ENCODE data around the gene SPARC. TPM values are rescaled to one million over a fixed set of nuclear protein-coding genes. Genes with fewer than 3 reads are reported as not detected.

The SPARC gene
- total RNA-seq, 1 experiment from 2014 or later, result 320 TPM

DNA sequence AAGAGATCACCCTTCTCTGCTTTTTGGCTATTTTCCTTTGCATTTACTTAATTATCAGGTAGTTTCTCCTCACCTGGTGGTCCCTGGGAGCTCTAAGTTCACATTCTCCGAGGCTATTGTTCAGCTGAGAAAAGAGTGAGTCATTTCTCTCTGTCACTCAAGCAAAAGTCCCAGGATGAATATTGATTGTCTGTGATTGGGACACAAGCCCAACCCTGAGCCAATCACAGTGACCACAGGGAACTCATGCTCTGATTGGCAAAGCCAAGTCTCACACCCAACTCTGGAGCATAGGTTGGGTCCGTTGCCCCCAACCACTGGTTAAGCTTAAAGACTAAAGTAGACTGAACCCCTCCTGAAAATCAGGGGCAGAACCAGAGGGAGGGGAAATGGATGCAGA lies 67.8 kb downstream of the SPARC start:
- no peak overlapping the region for H3T11ph ChIP-seq (ENCODE audit: low read length)
- H3K56ac ChIP-seq (ENCODE audit: insufficient read length, low read depth, low read length), result no peak overlapping the region
- no peaks in the 10 kb centered on the region for H4K20me1 ChIP-seq (ENCODE audit: control insufficient read depth, insufficient read depth, insufficient read length)
- no peaks in the 10 kb centered on the region for H3K27me3 ChIP-seq (ENCODE audit: insufficient read depth, low read length)
- H3K9ac ChIP-seq (ENCODE audit: extremely low read depth, insufficient read length, low read length), result no peak overlapping the region
- H2AFZ ChIP-seq (ENCODE audit: low read length), result no peak overlapping the region
- H3K79me2 ChIP-seq (ENCODE audit: insufficient read depth, low read length), result no peaks in the 10 kb centered on the region
- peaks cover 52 to 55% of the 10 kb centered on the region in 2 experiments for H3K4me1 Mint-ChIP-seq
- TF ChIP-seq, protein P1, sequence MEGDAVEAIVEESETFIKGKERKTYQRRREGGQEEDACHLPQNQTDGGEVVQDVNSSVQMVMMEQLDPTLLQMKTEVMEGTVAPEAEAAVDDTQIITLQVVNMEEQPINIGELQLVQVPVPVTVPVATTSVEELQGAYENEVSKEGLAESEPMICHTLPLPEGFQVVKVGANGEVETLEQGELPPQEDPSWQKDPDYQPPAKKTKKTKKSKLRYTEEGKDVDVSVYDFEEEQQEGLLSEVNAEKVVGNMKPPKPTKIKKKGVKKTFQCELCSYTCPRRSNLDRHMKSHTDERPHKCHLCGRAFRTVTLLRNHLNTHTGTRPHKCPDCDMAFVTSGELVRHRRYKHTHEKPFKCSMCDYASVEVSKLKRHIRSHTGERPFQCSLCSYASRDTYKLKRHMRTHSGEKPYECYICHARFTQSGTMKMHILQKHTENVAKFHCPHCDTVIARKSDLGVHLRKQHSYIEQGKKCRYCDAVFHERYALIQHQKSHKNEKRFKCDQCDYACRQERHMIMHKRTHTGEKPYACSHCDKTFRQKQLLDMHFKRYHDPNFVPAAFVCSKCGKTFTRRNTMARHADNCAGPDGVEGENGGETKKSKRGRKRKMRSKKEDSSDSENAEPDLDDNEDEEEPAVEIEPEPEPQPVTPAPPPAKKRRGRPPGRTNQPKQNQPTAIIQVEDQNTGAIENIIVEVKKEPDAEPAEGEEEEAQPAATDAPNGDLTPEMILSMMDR (conservative IDR thresholded peaks at IDR 0.05), result no peak
- H3K4me1 ChIP-seq (ENCODE audit: insufficient read depth, low read length), result peaks cover 9% of the 10 kb centered on the region; the same call in 1 of the 2 replicates
- H2BK15ac ChIP-seq (ENCODE audit: low read depth, low read length), result no peak overlapping the region
- no peak overlapping the region for H4K5ac ChIP-seq (ENCODE audit: insufficient read length, low read depth, low read length)
- no peaks in the 10 kb centered on the region for H3K79me1 ChIP-seq (ENCODE audit: insufficient read depth, low read depth, low read length, poor library complexity, severe bottlenecking)
- H3K4me3 Mint-ChIP-seq, result no peak overlapping the region
- no peak overlapping the region for H2AK5ac ChIP-seq (ENCODE audit: insufficient read length, low read length)
- H2BK20ac ChIP-seq (ENCODE audit: low read depth, low read length, poor library complexity, severe bottlenecking), result no peak overlapping the region
- no peak overlapping the region for H3K23ac ChIP-seq (ENCODE audit: insufficient read length, low read depth, low read length)
- WGBS (ENCODE audit: extremely low coverage, insufficient read length, low lambda C conversion rate), result no CpG with 5 or more reads among the region's 2 CpGs
- H3K4ac ChIP-seq (ENCODE audit: low read depth, low read length), result no peak overlapping the region
- no peak overlapping the region for H3K14ac ChIP-seq (ENCODE audit: insufficient read depth, low read length)
- H3K27ac ChIP-seq (ENCODE audit: insufficient read length, low read depth, low read length), result no peak overlapping the region
- H2BK12ac ChIP-seq (ENCODE audit: insufficient read length, low read depth, low read length), result no peak overlapping the region
- no peaks in the 10 kb centered on the region for H3K9me3 ChIP-seq (ENCODE audit: control insufficient read depth, low read depth, low read length)
- no peak overlapping the region for H2BK5ac ChIP-seq (ENCODE audit: insufficient read length, low read length)
- H4K8ac ChIP-seq (replicated peaks; ENCODE audit: insufficient read length, low read depth, low read length), result no peak overlapping the region
- H3K18ac ChIP-seq (ENCODE audit: insufficient read length, low read depth, low read length), result no peak overlapping the region
- H3K27me3 Mint-ChIP-seq (ENCODE audit: low read depth), result peaks cover 5% of the 10 kb centered on the region; the same call in 1 of the 2 replicates
- no peak for DNase-seq
- peak overlapping the region in 1 of 3 experiments; percentile 51; a peak in 2 of 7 replicates for H3K27ac Mint-ChIP-seq
- no peaks in the 10 kb centered on the region for H3K36me3 Mint-ChIP-seq (ENCODE audit: insufficient read depth in 1 of 3, low read depth in 3 of 3)
- H3K23me2 ChIP-seq (ENCODE audit: insufficient read length, low read depth, low read length, poor library complexity, severe bottlenecking), result no peaks in the 10 kb centered on the region
- H4K91ac ChIP-seq (ENCODE audit: insufficient read length, low read depth, low read length), result no peak overlapping the region
- no peak overlapping the region for H3K4me2 ChIP-seq (ENCODE audit: insufficient read depth, insufficient read length, low read length)
- H3K9me3 Mint-ChIP-seq, result no peaks in the 10 kb centered on the region
- no peak overlapping the region for H2BK120ac ChIP-seq (ENCODE audit: low read depth, low read length, poor library complexity, severe bottlenecking)

All from H9 (cell line).